NCI-H1417 (cell line): ENCODE results near the gene ZBTB7C.

Experiments
- DNase-seq, 3 experiments: peaks; one replicate each; lab custom pipeline; 2025; lab: John Stamatoyannopoulos, UW

Gene ZBTB7C

GRCh38 chr18:48061781-48062570 lies 347.2 kb downstream of the ZBTB7C start:
- DNase-seq = no peak

GRCh38 chr18:48060970-48061369 lies 348.2 kb downstream of the ZBTB7C start:
- DNase-seq = no peak

GRCh38 chr18:48060346-48060745 lies 348.8 kb downstream of the ZBTB7C start:
- DNase-seq = no peak

GRCh38 chr18:48059455-48060010 lies 349.6 kb downstream of the ZBTB7C start:
- peak in 1 of 3 experiments; percentile 24 for DNase-seq

GRCh38 chr18:48058486-48058885 lies 350.7 kb downstream of the ZBTB7C start:
- no peak for DNase-seq

DNA sequence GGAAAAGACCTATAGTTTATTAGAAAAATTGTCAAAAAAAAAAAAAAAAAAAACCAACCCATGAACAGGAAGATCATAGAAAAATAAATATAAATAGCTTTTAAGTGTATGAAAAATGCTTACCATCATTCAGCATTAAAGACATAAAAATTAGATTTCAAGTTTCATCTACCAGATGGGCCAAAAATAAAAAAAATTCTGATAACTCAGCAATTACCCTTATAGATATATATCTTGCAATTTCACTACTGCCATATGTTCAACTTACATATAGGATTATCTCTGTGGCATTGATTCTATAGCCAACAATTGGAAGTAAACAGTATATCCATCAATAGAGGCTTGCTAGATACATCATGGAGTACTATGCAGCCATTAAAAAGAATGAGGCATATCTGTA lies 352.2 kb downstream of the ZBTB7C start:
- no peak for DNase-seq

DNA sequence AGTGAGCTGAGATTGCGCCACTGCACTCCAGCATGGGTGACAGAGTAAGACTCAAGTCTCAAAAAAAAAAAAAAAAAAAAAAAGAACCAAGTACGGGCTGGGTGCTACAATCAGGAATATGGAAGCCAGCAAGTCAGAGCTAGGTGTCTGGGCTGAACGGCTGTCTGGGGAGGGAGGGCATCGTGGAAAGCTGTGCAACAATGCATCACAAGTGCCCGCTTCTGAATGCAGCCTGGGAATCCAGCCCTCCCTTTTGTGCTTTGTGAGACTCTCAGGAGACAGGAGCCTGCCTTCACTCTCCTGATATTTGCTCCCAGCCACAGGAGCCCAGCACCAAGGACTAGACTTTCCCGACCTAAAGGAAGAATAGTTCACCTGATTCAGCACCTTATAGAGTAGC lies 353.8 kb downstream of the ZBTB7C start:
- DNase-seq = peak in 1 of 3 experiments; percentile 23

GRCh38 chr18:48053881-48054816 lies 355.0 kb downstream of the ZBTB7C start:
- no peak for DNase-seq

GRCh38 chr18:48052842-48053241 lies 356.3 kb downstream of the ZBTB7C start:
- DNase-seq = no peak

- DNase-seq = no peak
Observed at GRCh38 chr18:48051945-48052840, 357.0 kb downstream of the ZBTB7C start.

DNA sequence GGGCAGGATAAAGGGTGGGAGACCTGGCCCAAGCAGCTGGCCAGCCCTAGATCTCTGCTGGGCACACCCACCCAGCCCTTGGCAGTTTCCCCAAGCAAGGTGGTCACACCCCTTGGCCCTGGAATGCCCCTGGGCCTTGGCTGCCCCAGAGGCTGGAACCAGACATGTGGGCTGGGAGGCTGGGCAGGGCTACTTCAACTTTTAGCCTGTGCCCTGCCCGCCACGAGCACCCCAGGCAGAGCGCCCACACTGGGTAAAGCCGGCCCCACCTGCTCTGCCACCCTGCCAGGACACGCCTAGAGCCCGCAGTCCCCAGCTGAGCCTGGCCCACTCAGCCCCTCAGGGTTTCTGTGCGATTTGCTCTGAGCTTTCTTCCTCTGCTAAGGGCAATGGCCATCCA lies 359.0 kb downstream of the ZBTB7C start:
- no peak for DNase-seq

- no peak for DNase-seq
Observed at GRCh38 chr18:48049757-48050156, 359.4 kb downstream of the ZBTB7C start.

DNA sequence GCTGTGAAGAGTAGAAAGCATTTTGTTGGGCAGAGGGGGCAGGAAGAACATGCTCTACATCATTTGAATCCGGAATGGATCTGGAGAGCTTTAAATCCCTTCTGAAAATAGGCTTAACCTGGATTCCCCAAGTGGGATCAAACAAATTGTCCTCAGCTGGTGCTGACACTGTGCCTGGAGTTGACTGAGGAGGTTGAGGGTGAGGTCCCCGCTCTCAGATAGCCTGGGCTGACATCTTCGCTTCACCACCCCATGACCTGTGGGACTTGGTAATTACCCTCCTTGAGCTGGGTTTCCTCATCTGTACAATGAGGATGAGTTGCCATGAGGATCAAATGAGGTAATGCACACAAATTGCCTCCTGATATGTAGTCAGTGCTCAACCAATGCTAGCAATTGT lies 360.9 kb downstream of the ZBTB7C start:
- no peak for DNase-seq

DNA sequence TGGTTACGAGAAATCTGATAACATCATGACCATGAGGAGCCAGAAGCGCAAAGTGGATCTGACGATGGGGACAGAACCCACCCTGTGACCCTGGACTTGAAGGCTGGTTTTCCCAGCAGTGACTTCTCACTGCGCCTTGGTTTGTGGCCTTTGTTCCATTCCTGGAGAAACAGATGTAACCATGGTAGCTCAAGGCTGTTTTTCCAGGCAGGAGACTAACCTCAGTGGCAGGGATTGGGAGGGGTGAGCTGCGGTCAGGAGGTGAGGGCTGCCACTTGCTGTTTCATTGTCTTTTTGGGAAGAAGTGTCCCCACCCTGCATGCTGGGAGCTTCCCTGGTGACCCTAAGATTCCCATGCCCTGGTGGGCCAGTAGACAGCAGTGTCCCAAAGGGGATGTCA lies 362.3 kb downstream of the ZBTB7C start:
- DNase-seq = no peak

- DNase-seq = no peak
Observed at GRCh38 chr18:48045744-48046143, 363.4 kb downstream of the ZBTB7C start.

DNA sequence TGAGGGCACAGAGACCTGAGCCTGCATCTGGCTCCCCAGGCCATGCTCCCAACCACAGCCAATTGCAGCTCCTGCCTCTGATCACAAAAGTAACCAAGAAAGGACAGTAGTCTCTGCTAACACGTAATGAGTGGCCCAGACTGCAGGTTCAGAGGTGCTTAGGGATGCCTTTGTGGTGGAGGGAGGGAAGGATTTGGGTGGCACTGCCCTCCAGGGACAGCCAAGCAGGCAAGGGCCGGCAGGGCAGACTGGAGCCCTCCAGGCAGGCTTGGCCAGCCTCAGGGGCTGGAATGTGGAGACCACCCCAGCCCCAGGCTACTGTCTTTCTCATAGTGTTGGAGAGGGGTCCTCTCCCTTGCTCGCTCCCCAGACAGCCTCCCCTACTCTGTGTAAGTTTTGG lies 364.2 kb downstream of the ZBTB7C start:
- DNase-seq = no peak

DNA sequence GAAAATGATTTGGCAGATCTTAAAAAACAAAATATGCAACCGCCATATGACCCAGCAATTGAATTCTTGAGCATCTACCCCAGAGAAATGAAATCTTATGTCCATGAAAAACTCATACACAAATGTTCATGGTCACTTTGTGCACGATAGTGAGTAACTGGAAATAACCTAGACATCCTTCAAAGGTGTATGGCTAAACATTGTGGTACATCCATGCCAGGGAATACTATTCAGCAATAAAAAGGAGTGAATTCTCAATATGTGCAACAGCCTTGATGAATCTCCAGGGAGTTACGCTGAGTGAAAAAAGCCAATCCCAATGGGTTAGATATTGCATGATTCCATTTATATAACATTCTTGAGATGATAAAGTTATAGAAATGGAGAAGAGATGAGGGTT lies 366.0 kb downstream of the ZBTB7C start:
- DNase-seq = no peak

DNA sequence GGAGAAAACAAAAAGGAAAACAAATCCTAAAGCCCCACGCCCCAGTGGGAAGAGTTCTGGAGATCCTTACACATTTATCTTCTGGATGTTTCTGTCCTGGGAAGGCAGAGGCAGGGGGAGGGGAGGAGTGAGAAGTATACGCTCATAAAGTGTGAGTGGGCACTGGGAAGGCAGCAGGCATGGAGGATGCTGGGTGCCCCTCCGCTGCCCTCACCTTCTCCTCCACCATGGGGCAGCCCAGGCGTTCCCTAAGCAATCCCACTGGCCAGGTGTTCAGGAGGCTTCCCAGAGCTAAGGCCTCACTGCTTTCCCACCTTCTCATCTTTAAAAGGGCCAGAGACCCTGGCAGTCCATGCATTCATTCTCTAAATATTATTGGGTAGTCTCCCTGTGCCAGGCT lies 366.8 kb downstream of the ZBTB7C start:
- no peak for DNase-seq

DNA sequence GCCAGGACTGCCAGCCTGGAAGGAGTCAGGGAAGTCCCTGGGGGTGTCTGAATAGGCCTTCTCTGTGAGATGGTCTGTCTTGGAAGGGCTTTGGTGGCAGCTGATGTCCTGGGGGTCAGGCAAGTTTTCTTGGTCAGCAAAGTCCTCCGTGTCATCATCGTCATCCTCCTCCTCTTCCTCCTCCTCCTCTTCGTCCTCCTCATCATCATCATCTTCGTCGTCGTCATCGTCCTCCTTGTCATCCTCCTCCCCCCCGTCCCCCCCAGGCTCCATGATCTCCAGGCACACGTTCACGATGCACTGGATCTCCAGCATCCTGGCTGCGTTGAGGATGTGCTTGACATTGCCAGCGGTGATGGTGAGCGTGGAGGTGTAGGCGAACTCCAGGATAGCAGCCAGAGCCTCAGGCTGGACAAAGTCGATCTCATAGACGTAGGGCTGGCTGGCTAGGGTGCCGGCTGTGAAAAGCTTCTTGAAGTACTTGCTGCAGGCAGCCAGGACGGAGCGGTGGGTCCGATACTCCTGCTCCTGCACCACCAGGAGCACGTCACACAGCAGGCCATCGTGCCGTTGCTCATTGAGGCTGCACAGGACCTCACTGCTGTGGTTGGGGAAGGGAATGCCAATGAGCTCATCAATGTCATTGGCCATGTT lies 368.6 kb downstream of the ZBTB7C start:
- no peak for DNase-seq

GRCh38 chr18:48039769-48040215 lies 369.4 kb downstream of the ZBTB7C start:
- no peak for DNase-seq

- no peak for DNase-seq
Observed at GRCh38 chr18:48038636-48039035, 370.5 kb downstream of the ZBTB7C start.
